Loucy (cell line): ENCODE results near the gene CYP2U1.

Experiments used
- H2AFZ ChIP-seq: fragments of 200-600 bp; sonication (generic); 2 replicates; pipeline ENCODE4 v1.6.0; 2016; ENCODE audit warnings: antibody characterized with exemption, mild to moderate bottlenecking, low read length, moderate library complexity
- H3F3A ChIP-seq: fragments of 200-600 bp; 2 replicates; pipeline ENCODE4 v1.6.0; 2016; ENCODE audit warnings: antibody characterized with exemption, low read depth, mild to moderate bottlenecking
- H3K27me3 ChIP-seq: fragments of 200-600 bp; sonication (generic); 2 replicates; pipeline ENCODE4 v1.6.1; 2014; ENCODE audit warnings: low read length, mild to moderate bottlenecking; ENCODE audit not compliant: insufficient read depth, poor library complexity, severe bottlenecking
- H3K36me3 ChIP-seq: fragments of 200-600 bp; sonication (generic); 2 replicates; pipeline ENCODE4 v1.6.1; 2016; ENCODE audit warnings: low read length; ENCODE audit not compliant: insufficient read depth
- H3K4me1 ChIP-seq: fragments of 200-600 bp; sonication (generic); 2 replicates; pipeline ENCODE4 v1.5.1; 2014; ENCODE audit warnings: low read length, mild to moderate bottlenecking; ENCODE audit not compliant: insufficient read depth, poor library complexity, severe bottlenecking
- H3K4me2 ChIP-seq: fragments of 200-600 bp; sonication (generic); 2 replicates; pipeline ENCODE4 v1.6.0; 2014; ENCODE audit warnings: antibody characterized with exemption, low read length, low read depth, mild to moderate bottlenecking; ENCODE audit not compliant: poor library complexity, severe bottlenecking
- H3K4me3 ChIP-seq: fragments of 200-600 bp; sonication (generic); 2 replicates; pipeline ENCODE4 v1.5.1; 2014; ENCODE audit warnings: low read length, mild to moderate bottlenecking, mixed read lengths; ENCODE audit not compliant: poor library complexity, severe bottlenecking
- H3K79me2 ChIP-seq: fragments of 200-600 bp; sonication (generic); 2 replicates; pipeline ENCODE4 v1.6.1; 2014; ENCODE audit warnings: low read length; ENCODE audit not compliant: insufficient read depth
- H3K9ac ChIP-seq: fragments of 200-600 bp; sonication (generic); 2 replicates; pipeline ENCODE4 v1.6.0; 2014; ENCODE audit warnings: mild to moderate bottlenecking, low read depth, low read length, moderate library complexity; ENCODE audit not compliant: poor library complexity, severe bottlenecking
- H3K9me2 ChIP-seq: fragments of 200-600 bp; sonication (generic); replicated peaks from 2 replicates; pipeline ENCODE4 v1.6.1; 2016; ENCODE audit warnings: low read depth, low read length, mixed read lengths
- H3K9me3 ChIP-seq: fragments of 200-600 bp; sonication (generic); 2 replicates; pipeline ENCODE4 v1.6.1; 2014; ENCODE audit warnings: mild to moderate bottlenecking, antibody characterized with exemption, low read length, low read depth; ENCODE audit not compliant: insufficient read depth
- H4K20me1 ChIP-seq: fragments of 200-600 bp; sonication (generic); 2 replicates; pipeline ENCODE4 v1.6.0; 2014; ENCODE audit warnings: antibody characterized with exemption, low read length, mild to moderate bottlenecking; ENCODE audit not compliant: insufficient read depth, poor library complexity, severe bottlenecking
- CTCF ChIP-seq: fragments of 200-600 bp; sonication (generic); conservative IDR thresholded peaks from 2 replicates; pipeline ENCODE4 v1.5.1; 2014; ENCODE audit warnings: mild to moderate bottlenecking, antibody characterized with exemption, low read length
- EZH2phosphoT487 ChIP-seq: fragments of 200-600 bp; IDR thresholded peaks from 2 replicates; pipeline ENCODE4 v1.6.1; 2018; ENCODE audit warnings: antibody characterized with exemption, mild to moderate bottlenecking, moderate library complexity, borderline replicate concordance

Gene CYP2U1

DNA sequence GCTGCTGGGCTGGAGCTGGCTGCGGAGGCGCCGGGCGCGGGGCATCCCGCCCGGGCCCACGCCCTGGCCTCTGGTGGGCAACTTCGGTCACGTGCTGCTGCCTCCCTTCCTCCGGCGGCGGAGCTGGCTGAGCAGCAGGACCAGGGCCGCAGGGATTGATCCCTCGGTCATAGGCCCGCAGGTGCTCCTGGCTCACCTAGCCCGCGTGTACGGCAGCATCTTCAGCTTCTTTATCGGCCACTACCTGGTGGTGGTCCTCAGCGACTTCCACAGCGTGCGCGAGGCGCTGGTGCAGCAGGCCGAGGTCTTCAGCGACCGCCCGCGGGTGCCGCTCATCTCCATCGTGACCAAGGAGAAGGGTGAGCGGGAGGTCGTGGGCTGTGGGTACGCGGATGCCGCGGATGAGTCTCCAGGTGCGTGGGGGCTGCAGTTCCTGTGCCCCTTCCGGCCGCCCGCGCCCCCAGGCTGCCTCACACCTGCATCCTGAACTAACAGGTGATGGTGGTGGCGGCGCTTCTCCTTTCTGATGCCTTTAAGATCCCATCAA is 499 bp downstream of the CYP2U1 start:
- peak overlapping the region; percentile 94 for H2AFZ ChIP-seq
- H3K9me3 ChIP-seq, result no peaks in the 10 kb centered on the region
- TF ChIP-seq EZH2phosphoT487, result no peak
- no peak for TF ChIP-seq CTCF
- peak overlapping the region; percentile 80 for H3K4me3 ChIP-seq
- no peaks in the 10 kb centered on the region for H3K79me2 ChIP-seq
- peaks cover 16% of the 10 kb centered on the region for H3K4me1 ChIP-seq
- H3K9ac ChIP-seq, result peak overlapping the region; percentile 55
- H4K20me1 ChIP-seq, result no peaks in the 10 kb centered on the region
- H3K27me3 ChIP-seq, result no peaks in the 10 kb centered on the region
- H3K36me3 ChIP-seq, result no peaks in the 10 kb centered on the region
- peaks cover 3% of the 10 kb centered on the region; the same call in 1 of the 2 replicates for H3F3A ChIP-seq
- H3K4me2 ChIP-seq, result peak overlapping the region; percentile 78
- no peaks in the 10 kb centered on the region for H3K9me2 ChIP-seq

- Histone ChIP-seq H3K27me3 (no peaks in the 10 kb centered on the region), H3F3A (no peaks in the 10 kb centered on the region), H3K9me3 (no peaks in the 10 kb centered on the region), H3K79me2 (no peaks in the 10 kb centered on the region), H3K4me3 (no peak overlapping the region), H3K4me2 (no peak overlapping the region), H2AFZ (no peak overlapping the region), H4K20me1 (no peaks in the 10 kb centered on the region), H3K4me1 (peaks cover 16% of the 10 kb centered on the region), H3K36me3 (no peaks in the 10 kb centered on the region), H3K9me2 (no peaks in the 10 kb centered on the region), H3K9ac (no peak overlapping the region)
- TF ChIP-seq CTCF, result no peak
- no peak for TF ChIP-seq EZH2phosphoT487
Observed at GRCh38 chr4:107935246-107935645, 3.9 kb downstream of the CYP2U1 start.

DNA sequence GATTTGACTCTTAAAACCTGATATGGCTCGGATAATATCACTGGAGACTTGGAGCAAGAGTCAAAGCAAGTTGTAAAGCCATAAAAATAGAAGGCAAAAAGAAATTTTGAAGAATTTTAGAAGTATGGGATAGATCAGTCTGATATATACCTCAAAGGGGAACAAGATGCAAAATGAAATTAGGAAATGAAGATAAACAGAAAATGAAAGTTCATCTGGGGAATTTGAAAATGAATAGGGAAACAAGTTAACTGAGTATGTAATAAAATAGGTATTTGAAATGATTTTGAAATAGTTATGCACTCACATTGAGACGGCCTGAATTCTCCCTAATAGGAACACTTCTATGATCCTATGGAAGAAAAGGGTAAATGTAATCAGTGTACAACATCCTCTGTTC is 5.7 kb downstream of the CYP2U1 start:
- Histone ChIP-seq H3K9ac (no peak overlapping the region), H3K4me2 (no peak overlapping the region), H3F3A (no peaks in the 10 kb centered on the region), H3K79me2 (no peaks in the 10 kb centered on the region), H2AFZ (no peak overlapping the region), H3K4me3 (no peak overlapping the region), H4K20me1 (no peaks in the 10 kb centered on the region), H3K9me2 (no peaks in the 10 kb centered on the region), H3K27me3 (no peaks in the 10 kb centered on the region), H3K9me3 (no peaks in the 10 kb centered on the region), H3K36me3 (no peaks in the 10 kb centered on the region), H3K4me1 (peaks cover 7% of the 10 kb centered on the region)
- TF ChIP-seq CTCF, result no peak
- no peak for TF ChIP-seq EZH2phosphoT487
